IMR-90 (cell line): ENCODE results near the gene CHDH. TPM values are rescaled to one million over a fixed set of nuclear protein-coding genes. Genes with fewer than 3 reads are reported as not detected.

ENCODE experiments used
- ATAC-seq: fragments of 200-7000 bp; cut with Tn5 transposase; 2 replicates; pipeline ENCODE4 v1.9.1; 2020; ENCODE audit warnings: low read depth, mild to moderate bottlenecking, moderate library complexity
- BruUV-seq: library from RNA; stranded (reverse); fragments of 400-500 nt; replicated peaks from 2 replicates; lab custom pipeline; 2021; lab: Mats Ljungman, UMichigan
- CTCF ChIA-PET: fragments of 300-600 bp; formaldehyde crosslinking; extraction: SDS; loops from one replicate; lab custom pipeline; 2021; ENCODE audit warnings: antibody characterized with exemption; lab: Yijun Ruan, JAX
- POLR2A ChIA-PET: fragments of 300-600 bp; sonication (Branson Sonifier 250); formaldehyde crosslinking; loops from one replicate; lab custom pipeline; 2022; ENCODE audit warnings: antibody characterized with exemption; ENCODE audit not compliant: unreplicated experiment; lab: Charles Lee
- DNase-seq: peaks from one replicate; pipeline ENCODE4 v3.0.0; 2013
- H2AFZ ChIP-seq: replicated peaks from 2 replicates; pipeline ENCODE3; 2013; ENCODE audit warnings: low read length, mild to moderate bottlenecking; ENCODE audit not compliant: poor library complexity
- H2AK5ac ChIP-seq: 2 replicates; pipeline ENCODE4 v1.6.1; 2013; ENCODE audit warnings: low read depth, low read length, inconsistent platforms
- H2AK9ac ChIP-seq: replicated peaks from 2 replicates; pipeline ENCODE3; 2013; ENCODE audit warnings: mild to moderate bottlenecking, low read depth, low read length, moderate library complexity; ENCODE audit not compliant: poor library complexity
- H2BK120ac ChIP-seq: 2 replicates; pipeline ENCODE4 v1.6.1; 2013; ENCODE audit warnings: low read depth, low read length, inconsistent platforms
- H2BK15ac ChIP-seq: 3 replicates; pipeline ENCODE4 v1.6.1; 2013; ENCODE audit warnings: low read depth, low read length, inconsistent platforms
- H2BK20ac ChIP-seq: 2 replicates; pipeline ENCODE4 v1.6.1; 2013; ENCODE audit warnings: low read depth, mild to moderate bottlenecking, inconsistent platforms, low read length, moderate library complexity
- H2BK5ac ChIP-seq: 2 replicates; pipeline ENCODE4 v1.6.1; 2013; ENCODE audit warnings: mild to moderate bottlenecking, low read depth, low read length, inconsistent platforms; ENCODE audit not compliant: poor library complexity, severe bottlenecking
- H3K14ac ChIP-seq: replicated peaks from 2 replicates; pipeline ENCODE4 v1.6.1; 2013; ENCODE audit warnings: low read depth, low read length, inconsistent platforms
- H3K18ac ChIP-seq: 2 replicates; pipeline ENCODE4 v1.6.1; 2013; ENCODE audit warnings: low read depth, low read length, control low read depth
- H3K23ac ChIP-seq: 2 replicates; pipeline ENCODE4 v1.6.1; 2013; ENCODE audit warnings: low read depth, low read length, inconsistent platforms
- H3K27ac ChIP-seq: 2 replicates; pipeline ENCODE4 v1.5.1; 2013; ENCODE audit warnings: mild to moderate bottlenecking, control low read depth, low read length; ENCODE audit not compliant: insufficient read depth
- H3K27me3 ChIP-seq: 2 replicates; pipeline ENCODE4 v1.6.1; 2013; ENCODE audit warnings: low read length; ENCODE audit not compliant: control insufficient read depth, insufficient read depth
- H3K36me3 ChIP-seq: 2 replicates; pipeline ENCODE4 v1.6.1; 2013; ENCODE audit warnings: low read length, mixed read lengths; ENCODE audit not compliant: control insufficient read depth, insufficient read depth
- H3K4ac ChIP-seq: 2 replicates; pipeline ENCODE4 v1.6.1; 2013; ENCODE audit warnings: low read depth, low read length, inconsistent platforms
- H3K4me1 ChIP-seq: 2 replicates; pipeline ENCODE4 v1.6.1; 2013; ENCODE audit warnings: low read length, mixed read lengths; ENCODE audit not compliant: control insufficient read depth, insufficient read depth
- H3K4me2 ChIP-seq: 2 replicates; pipeline ENCODE4 v1.6.1; 2013; ENCODE audit warnings: low read depth, mild to moderate bottlenecking, control low read depth, low read length, moderate library complexity
- H3K4me3 ChIP-seq: 2 replicates; pipeline ENCODE4 v1.5.1; 2013; ENCODE audit warnings: low read depth, mild to moderate bottlenecking, control low read depth, low read length, moderate library complexity; ENCODE audit not compliant: insufficient read depth
- H3K56ac ChIP-seq: 2 replicates; pipeline ENCODE4 v1.6.1; 2013; ENCODE audit warnings: low read length, inconsistent platforms; ENCODE audit not compliant: insufficient read depth; ENCODE audit errors: extremely low read depth
- H3K79me1 ChIP-seq, 2 experiments: 2 replicates each; pipeline ENCODE4 v1.6.1; 2013; ENCODE audit warnings: low read length in 2 of 2, inconsistent platforms in 1 of 2, low read depth in 1 of 2
- H3K9ac ChIP-seq: 2 replicates; pipeline ENCODE4 v1.6.1; 2013; ENCODE audit warnings: low read depth, low read length, control low read depth
- H3K9me1 ChIP-seq: 2 replicates; pipeline ENCODE4 v1.6.1; 2013; ENCODE audit warnings: low read length, inconsistent platforms; ENCODE audit not compliant: insufficient read depth
- H3K9me3 ChIP-seq: 2 replicates; pipeline ENCODE4 v1.6.1; 2013; ENCODE audit warnings: low read length; ENCODE audit not compliant: control insufficient read depth, insufficient read depth
- H4K20me1 ChIP-seq: 2 replicates; pipeline ENCODE4 v1.6.1; 2013; ENCODE audit warnings: low read length, inconsistent platforms; ENCODE audit not compliant: insufficient read depth
- H4K5ac ChIP-seq: 2 replicates; pipeline ENCODE4 v1.6.1; 2013; ENCODE audit warnings: mild to moderate bottlenecking, low read depth, low read length, control low read depth
- H4K8ac ChIP-seq, 2 experiments: 2 replicates each; pipeline ENCODE4 v1.6.1; 2013; ENCODE audit warnings: low read depth in 2 of 2, low read length in 2 of 2, control low read depth in 1 of 2, inconsistent platforms in 1 of 2
- H4K91ac ChIP-seq: 2 replicates; pipeline ENCODE4 v1.6.1; 2013; ENCODE audit warnings: low read depth, low read length, inconsistent platforms; ENCODE audit not compliant: insufficient read depth
- BHLHE40 ChIP-seq: fragments of 150-350 bp; IDR thresholded peaks from 2 replicates; pipeline ENCODE4 v1.6.1; 2016; ENCODE audit warnings: mild to moderate bottlenecking, low read depth, low read length
- CEBPB ChIP-seq: IDR thresholded peaks from 2 replicates; pipeline ENCODE4 v1.6.1; 2012; ENCODE audit warnings: low read depth, low read length, improper control_type of control experiment
- ELK1 ChIP-seq: fragments of 150-350 bp; IDR thresholded peaks from 2 replicates; pipeline ENCODE4 v1.6.1; 2016; ENCODE audit warnings: low read depth, mild to moderate bottlenecking, low read length, moderate library complexity, borderline replicate concordance
- FOS ChIP-seq: fragments of 150-350 bp; IDR thresholded peaks from 2 replicates; pipeline ENCODE4 v1.6.1; 2016; ENCODE audit warnings: low read depth, low read length
- MAFK ChIP-seq: IDR thresholded peaks from 2 replicates; pipeline ENCODE4 v1.6.1; 2012; ENCODE audit warnings: low read depth, low read length, improper control_type of control experiment
- MAZ ChIP-seq: IDR thresholded peaks from 2 replicates; pipeline ENCODE4 v1.6.1; 2012; ENCODE audit warnings: low read depth, mild to moderate bottlenecking, low read length, improper control_type of control experiment, moderate library complexity, borderline replicate concordance
- MXI1 ChIP-seq: IDR thresholded peaks from 2 replicates; pipeline ENCODE4 v1.6.1; 2012; ENCODE audit warnings: low read depth, mild to moderate bottlenecking, low read length, moderate library complexity, borderline replicate concordance
- NFE2L2 ChIP-seq: fragments of 150-350 bp; IDR thresholded peaks from 2 replicates; pipeline ENCODE4 v1.6.1; 2016; ENCODE audit warnings: low read depth, mild to moderate bottlenecking, low read length
- POLR2A ChIP-seq: IDR thresholded peaks from 2 replicates; pipeline ENCODE4 v1.6.1; 2012; ENCODE audit warnings: mild to moderate bottlenecking, low read depth, low read length
- RAD21 ChIP-seq: IDR thresholded peaks from 2 replicates; pipeline ENCODE4 v1.6.1; 2012; ENCODE audit warnings: low read length, improper control_type of control experiment
- RCOR1 ChIP-seq: IDR thresholded peaks from 2 replicates; pipeline ENCODE4 v1.6.1; 2012; ENCODE audit warnings: mild to moderate bottlenecking, low read length, improper control_type of control experiment; ENCODE audit not compliant: insufficient replicate concordance
- RFX5 ChIP-seq: IDR thresholded peaks from 2 replicates; pipeline ENCODE4 v1.8.0; 2012; ENCODE audit warnings: low read depth, mild to moderate bottlenecking, low read length, moderate library complexity
- SMC3 ChIP-seq: fragments of 150-350 bp; IDR thresholded peaks from 2 replicates; pipeline ENCODE4 v1.6.1; 2016; ENCODE audit warnings: low read depth, mild to moderate bottlenecking, antibody characterized with exemption, low read length, moderate library complexity
- USF2 ChIP-seq: fragments of 150-350 bp; IDR thresholded peaks from 2 replicates; pipeline ENCODE4 v1.6.1; 2017; ENCODE audit warnings: mild to moderate bottlenecking, antibody characterized with exemption, low read length, low read depth
- WGBS, 2 experiments: methylation state at CpG; one replicate each; pipeline versions ENCODE4 v1.1.5 to v1.1.7; 2013; ENCODE audit warnings: missing lambda C conversion rate in 2 of 2; ENCODE audit not compliant: insufficient read length in 1 of 2; ENCODE audit errors: extremely low coverage in 2 of 2; 5-methylcytosine and 5-hydroxymethylcytosine counted together
- dilution Hi-C: fragments of 300-500 bp; cut with HindIII; formaldehyde crosslinking; loops from one replicate; pipeline ENCODE4 v1.14.3; 2018; ENCODE audit warnings: low sequenced_read_pairs; ENCODE audit not compliant: unreplicated experiment
- in situ Hi-C: fragments of 300-500 bp; cut with MboI; formaldehyde crosslinking; loops from 3 replicates; pipeline ENCODE4 v1.14.3; 2019; ENCODE audit warnings: low sequenced_read_pairs, inconsistent platforms, mixed read lengths
- intact Hi-C: fragments of 100-400 bp; cut with micrococcal nuclease; formaldehyde crosslinking; loops from 2 replicates; pipeline ENCODE4 v1.10.0; 2022
- polyA plus RNA-seq, 3 experiments: library from polyadenylated mRNA; depleted of rRNA; stranded (reverse); fragments of >200 nt; gene quantifications; 2 replicates each; pipeline ENCODE4 v1.2.3, GENCODE V29; 2012; ENCODE audit warnings: low replicate concordance in 1 of 3
- total RNA-seq: library from RNA; depleted of rRNA; stranded (reverse); fragments of >200 nt; gene quantifications from 2 replicates; pipeline ENCODE4 v1.2.3, GENCODE V29; 2012
- TF ChIP-seq, protein P1 (sequence below): conservative IDR thresholded peaks from 2 replicates; pipeline ENCODE4 v1.5.1; 2012; ENCODE audit warnings: mild to moderate bottlenecking, low read depth, low read length, improper control_type of control experiment

Gene CHDH
- total and polyA plus RNA-seq, 2 of the 4 experiments (the other 2 are of a cell fraction) = under 0.01 to 0.19 TPM

DNA sequence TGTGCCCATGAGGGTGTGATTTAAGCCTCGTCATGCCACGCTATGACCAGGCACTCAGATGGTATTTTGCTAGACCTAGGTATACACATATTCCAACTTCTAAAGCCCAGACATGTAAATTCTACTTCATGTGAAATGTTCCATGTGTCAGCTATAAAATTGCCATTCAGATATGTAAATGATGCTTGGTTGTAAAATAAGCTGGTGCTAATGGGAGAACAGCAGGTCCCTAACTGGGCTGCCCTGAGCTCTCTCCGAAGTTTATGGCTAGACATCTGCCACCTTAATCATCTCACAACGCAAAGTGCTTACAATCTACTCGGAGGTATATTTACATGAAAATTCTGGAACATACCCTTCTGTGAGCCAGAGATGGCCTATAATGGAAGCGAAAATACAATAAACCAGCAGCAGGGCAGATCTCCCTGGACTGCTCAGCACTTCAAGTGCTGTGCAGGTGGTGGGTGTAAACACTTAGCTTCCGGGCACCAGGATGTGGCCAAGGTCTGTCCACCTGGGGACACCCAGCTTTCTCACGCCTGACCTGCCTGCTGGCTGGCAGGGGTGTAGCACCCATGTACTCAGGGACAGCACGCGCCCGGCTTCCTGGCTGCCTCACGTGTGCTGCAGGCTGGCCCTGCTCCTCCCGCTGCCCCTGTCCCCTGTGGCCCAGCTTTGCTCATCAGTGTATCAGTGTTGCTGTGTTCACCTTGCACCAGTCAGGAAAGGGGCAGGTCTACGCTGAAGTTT lies 82.0 kb downstream of the CHDH start:
- 82% methylated on average over 4 of the region's 14 CpGs; no CpG with 5 or more reads in 1 of the 2 experiments for WGBS, 2 experiments
- in situ Hi-C loops = no loop called here

More for the DNA sequence above, 82.0 kb downstream of the CHDH start:
- Histone ChIP-seq H3K4me3 (no peak overlapping the region), H3K27me3 (peaks cover 14% of the 10 kb centered on the region; the same call in 1 of the 2 replicates), H2BK20ac (no peak overlapping the region), H2AK9ac (no peak overlapping the region), H4K8ac (no peak overlapping the region), H3K56ac (no peak overlapping the region), H4K91ac (no peak overlapping the region), H3K9me3 (no peaks in the 10 kb centered on the region), H3K4ac (no peak overlapping the region), H3K9ac (no peak overlapping the region), H2BK15ac (no peak overlapping the region), H2AFZ (no peak overlapping the region), H3K79me1 (no peaks in the 10 kb centered on the region), H3K4me2 (no peak overlapping the region), H3K27ac (no peak overlapping the region), H3K23ac (no peak overlapping the region), H3K4me1 (no peaks in the 10 kb centered on the region), H2BK5ac (no peak overlapping the region), H3K18ac (no peak overlapping the region), H4K5ac (no peak overlapping the region), H3K14ac (no peak overlapping the region), H4K20me1 (no peaks in the 10 kb centered on the region), H2BK120ac (no peak overlapping the region), H2AK5ac (no peak overlapping the region), H3K36me3 (no peaks in the 10 kb centered on the region), H3K9me1 (no peaks in the 10 kb centered on the region)
- DNase-seq (no peak), ATAC-seq (no peak)
- dilution Hi-C loops (no loop called here), intact Hi-C loops (no loop called here)
- ChIA-PET CTCF (no interaction called here), POLR2A (no interaction called here)
- TF ChIP-seq MXI1 (no peak), RCOR1 (no peak), NFE2L2 (no peak), MAZ (no peak), MAFK (no peak), USF2 (no peak), CEBPB (no peak), RFX5 (no peak), SMC3 (no peak), FOS (no peak), BHLHE40 (no peak), RAD21 (no peak), ELK1 (no peak), POLR2A (no peak)
- TF ChIP-seq, protein P1, sequence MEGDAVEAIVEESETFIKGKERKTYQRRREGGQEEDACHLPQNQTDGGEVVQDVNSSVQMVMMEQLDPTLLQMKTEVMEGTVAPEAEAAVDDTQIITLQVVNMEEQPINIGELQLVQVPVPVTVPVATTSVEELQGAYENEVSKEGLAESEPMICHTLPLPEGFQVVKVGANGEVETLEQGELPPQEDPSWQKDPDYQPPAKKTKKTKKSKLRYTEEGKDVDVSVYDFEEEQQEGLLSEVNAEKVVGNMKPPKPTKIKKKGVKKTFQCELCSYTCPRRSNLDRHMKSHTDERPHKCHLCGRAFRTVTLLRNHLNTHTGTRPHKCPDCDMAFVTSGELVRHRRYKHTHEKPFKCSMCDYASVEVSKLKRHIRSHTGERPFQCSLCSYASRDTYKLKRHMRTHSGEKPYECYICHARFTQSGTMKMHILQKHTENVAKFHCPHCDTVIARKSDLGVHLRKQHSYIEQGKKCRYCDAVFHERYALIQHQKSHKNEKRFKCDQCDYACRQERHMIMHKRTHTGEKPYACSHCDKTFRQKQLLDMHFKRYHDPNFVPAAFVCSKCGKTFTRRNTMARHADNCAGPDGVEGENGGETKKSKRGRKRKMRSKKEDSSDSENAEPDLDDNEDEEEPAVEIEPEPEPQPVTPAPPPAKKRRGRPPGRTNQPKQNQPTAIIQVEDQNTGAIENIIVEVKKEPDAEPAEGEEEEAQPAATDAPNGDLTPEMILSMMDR = no peak
- BruUV-seq = no TSS peak
